Natural killer cell treated with Interleukin-12 subunit alpha and Interleukin-12 subunit beta and Interleukin-15 and Interleukin-18, amount 100 ng/mL, for 72 hours (primary cell): ENCODE data around the gene CD40. TPM values are rescaled to one million over a fixed set of nuclear protein-coding genes. Genes with fewer than 3 reads are reported as not detected.

Experiments
- ATAC-seq, 2 donors: fragments of 150-1000 bp; cut with Tn5 transposase in 1 of 2; sonication (Bioruptor Pico), chemical (Tn5 transposase) in 1 of 2; 2 replicates each; pipeline ENCODE4 v1.10.0; 2021
- DNase-seq: peaks from one replicate; pipeline ENCODE4 v3.0.0; 2022; ENCODE audit warnings: low spot score
- H3K27ac Mint-ChIP-seq, 2 donors: 1 replicate in 1 of 2; 2 replicates in 1 of 2; pipeline ENCODE4 v1.8.0; 2022; ENCODE audit warnings: mixed read lengths in 2 of 2, mild to moderate bottlenecking in 1 of 2, moderate library complexity in 1 of 2
- H3K27me3 Mint-ChIP-seq, 2 donors: 1 replicate in 1 of 2; 2 replicates in 1 of 2; pipeline ENCODE4 v1.8.0; 2022; ENCODE audit warnings: mixed read lengths in 2 of 2
- H3K36me3 Mint-ChIP-seq: one replicate; pipeline ENCODE4 v1.8.0; 2022; ENCODE audit warnings: mixed read lengths
- H3K4me1 Mint-ChIP-seq, 2 donors: 1 replicate in 1 of 2; 2 replicates in 1 of 2; pipeline ENCODE4 v1.8.0; 2022; ENCODE audit warnings: low read depth in 2 of 2, mixed read lengths in 2 of 2, mild to moderate bottlenecking in 1 of 2
- H3K4me3 Mint-ChIP-seq: one replicate; pipeline ENCODE4 v1.8.0; 2022; ENCODE audit warnings: mixed read lengths
- H3K9me3 Mint-ChIP-seq: 2 replicates; pipeline ENCODE4 v1.8.0; 2022; ENCODE audit warnings: mixed read lengths
- total RNA-seq, 2 donors: library from RNA; stranded (reverse); gene quantifications; one replicate each; pipeline ENCODE4 v1.2.3, GENCODE V29; 2022

Gene CD40
- total RNA-seq, 2 donors from 2014 or later: 6.7 to 32.7 TPM

DNA sequence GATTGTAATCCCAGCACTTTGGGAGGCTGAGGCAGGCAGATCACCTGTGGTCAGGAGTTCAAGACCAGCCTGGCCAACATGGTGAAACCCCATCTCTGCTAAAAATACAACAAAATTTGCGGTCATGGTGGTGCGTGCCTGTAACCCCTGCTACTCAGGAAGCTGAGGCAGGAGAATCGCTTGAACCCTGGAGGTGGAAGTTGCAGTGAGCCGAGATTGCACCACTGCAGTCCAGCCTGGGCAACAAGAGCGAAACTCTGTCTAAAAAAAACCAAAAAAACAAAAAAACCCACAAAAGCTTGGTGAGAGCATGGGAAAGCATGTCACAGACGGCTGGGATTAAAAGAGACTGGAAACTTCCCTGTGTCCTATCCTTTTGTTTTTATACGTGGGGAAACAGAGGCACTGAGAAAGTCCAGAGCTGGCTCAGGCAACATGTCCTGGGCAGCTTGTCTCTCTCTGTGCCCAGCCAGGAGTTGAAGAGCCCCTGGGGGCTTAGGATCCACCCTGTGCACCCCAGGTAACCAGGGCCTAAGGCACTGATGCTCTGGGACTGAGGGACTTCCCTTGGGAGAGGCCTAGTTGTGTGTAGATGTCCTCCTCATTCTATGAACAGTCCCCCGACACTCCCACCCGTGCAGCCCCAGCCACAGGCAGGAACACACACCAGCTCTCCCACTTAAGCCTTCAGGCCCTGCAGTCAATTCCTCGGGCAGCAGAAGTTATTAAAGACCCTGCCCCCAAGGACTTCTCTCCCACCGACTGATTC lies 16.0 kb downstream of the CD40 start:
- ATAC-seq (no peak), DNase-seq (no peak)
- Mint-ChIP-seq H3K4me3 (no peak overlapping the region), H3K36me3 (no peaks in the 10 kb centered on the region), H3K4me1 (no peaks in the 10 kb centered on the region), H3K27me3 (peaks cover 25% of the 10 kb centered on the region in 2 donors), H3K27ac (no peak overlapping the region), H3K9me3 (no peaks in the 10 kb centered on the region)

DNA sequence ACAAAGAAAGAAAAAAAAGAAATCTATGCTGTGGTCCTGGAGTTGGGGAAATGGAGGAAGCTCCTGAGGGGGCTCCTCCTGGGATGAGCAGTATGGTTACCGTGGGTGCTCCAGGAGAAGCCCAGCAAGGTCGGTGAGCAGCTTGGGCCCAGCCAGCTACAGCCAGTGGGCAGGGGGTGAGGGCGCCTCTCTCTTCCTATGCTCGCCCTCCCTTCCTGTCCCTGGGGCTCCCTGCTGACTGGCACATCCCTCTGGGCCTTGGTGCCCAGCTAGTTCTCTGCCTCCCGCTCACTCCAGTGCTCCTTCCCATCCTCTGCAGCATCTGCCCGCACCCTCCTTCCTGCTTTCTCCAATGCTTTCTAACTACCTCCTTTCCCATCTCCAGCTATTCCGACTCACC lies 16.6 kb downstream of the CD40 start:
- Mint-ChIP-seq H3K27ac (no peak overlapping the region), H3K4me1 (no peaks in the 10 kb centered on the region), H3K36me3 (no peaks in the 10 kb centered on the region), H3K9me3 (no peaks in the 10 kb centered on the region), H3K27me3 (peaks cover 28 to 29% of the 10 kb centered on the region in 2 donors), H3K4me3 (no peak overlapping the region)
- DNase-seq: no peak
- ATAC-seq: no peak

DNA sequence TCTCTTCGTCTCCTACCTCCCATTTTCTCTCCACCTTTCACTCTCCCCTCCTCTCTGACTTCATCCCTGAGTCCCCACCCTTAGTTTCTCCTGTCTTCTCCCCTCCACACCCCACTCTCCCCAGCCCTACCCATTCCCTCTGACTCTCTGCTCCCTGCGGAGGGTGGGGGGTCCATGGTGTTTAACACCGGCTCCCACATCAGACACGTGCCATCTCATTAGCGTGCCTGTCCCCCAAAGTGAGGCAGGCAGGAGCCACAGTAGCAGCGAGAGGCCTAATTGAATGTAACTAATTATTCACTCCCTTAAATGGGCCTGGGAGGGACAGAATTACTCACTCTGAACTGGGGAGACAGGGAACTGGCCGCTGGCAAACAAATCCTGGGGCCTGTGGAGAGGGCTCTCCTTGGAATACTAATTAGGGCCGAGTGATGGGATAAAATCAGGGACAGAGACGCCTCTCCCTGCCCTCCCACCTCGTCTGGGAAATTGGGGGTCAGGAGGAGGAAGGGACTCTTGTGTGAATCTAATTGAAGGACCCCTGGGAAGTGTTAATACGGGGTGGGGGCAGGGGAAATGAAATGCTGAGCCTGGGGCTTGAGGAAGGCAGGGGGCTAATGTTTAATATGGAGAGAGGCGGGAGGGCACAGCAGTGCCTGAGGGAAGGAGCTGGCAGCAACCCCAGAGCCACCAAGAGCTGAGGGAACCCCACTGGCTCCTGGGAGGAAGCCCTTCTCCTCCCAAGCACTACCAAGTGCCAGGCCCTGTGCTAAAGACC lies 17.9 kb downstream of the CD40 start:
- no peak for DNase-seq
- Mint-ChIP-seq H3K4me1 (no peaks in the 10 kb centered on the region), H3K27me3 (peaks cover 32 to 34% of the 10 kb centered on the region in 2 donors), H3K9me3 (no peaks in the 10 kb centered on the region), H3K27ac (no peak overlapping the region), H3K36me3 (no peaks in the 10 kb centered on the region), H3K4me3 (no peak overlapping the region)
- no peak for ATAC-seq

DNA sequence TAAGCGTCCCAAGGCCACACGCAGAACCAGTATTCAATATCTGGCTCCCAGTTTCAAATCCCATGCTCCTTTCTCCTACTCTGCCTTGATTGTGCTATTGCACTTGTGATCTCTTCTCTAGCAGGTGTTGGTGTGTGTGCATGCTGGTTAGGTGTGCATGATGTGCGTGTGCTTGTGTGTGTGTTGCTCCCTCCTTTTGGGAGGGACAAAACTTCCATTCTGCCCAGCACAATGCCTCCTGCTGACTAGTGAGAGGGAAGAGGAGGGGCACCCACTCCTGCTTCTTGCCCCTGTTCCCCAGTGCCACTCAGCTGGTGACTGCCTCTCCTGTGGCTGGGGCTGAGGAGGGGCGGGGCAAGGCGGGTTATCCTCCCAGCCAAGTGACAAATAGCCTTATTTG lies 19.7 kb downstream of the CD40 start:
- Mint-ChIP-seq H3K9me3 (no peaks in the 10 kb centered on the region), H3K4me1 (no peaks in the 10 kb centered on the region), H3K36me3 (no peaks in the 10 kb centered on the region), H3K27me3 (peaks cover 40 to 44% of the 10 kb centered on the region in 2 donors), H3K4me3 (no peak overlapping the region), H3K27ac (no peak overlapping the region)
- no peak for ATAC-seq
- no peak for DNase-seq

GRCh38 chr20:46139266-46139889 lies 21.3 kb downstream of the CD40 start:
- Mint-ChIP-seq H3K4me3 (no peak overlapping the region), H3K36me3 (no peaks in the 10 kb centered on the region), H3K4me1 (no peaks in the 10 kb centered on the region), H3K9me3 (no peaks in the 10 kb centered on the region), H3K27me3 (peaks cover 41 to 52% of the 10 kb centered on the region in 2 donors), H3K27ac (no peak overlapping the region)
- DNase-seq (no peak), ATAC-seq (peak; percentile 30 to 41)

GRCh38 chr20:46139908-46140482 lies 21.9 kb downstream of the CD40 start:
- H3K4me3 Mint-ChIP-seq: no peak overlapping the region
- H3K4me1 Mint-ChIP-seq: no peaks in the 10 kb centered on the region
- H3K36me3 Mint-ChIP-seq: no peaks in the 10 kb centered on the region
- DNase-seq: no peak
- peaks cover 39 to 48% of the 10 kb centered on the region in 2 donors for H3K27me3 Mint-ChIP-seq
- no peak for ATAC-seq
- H3K27ac Mint-ChIP-seq: no peak overlapping the region
- H3K9me3 Mint-ChIP-seq: no peaks in the 10 kb centered on the region

DNA sequence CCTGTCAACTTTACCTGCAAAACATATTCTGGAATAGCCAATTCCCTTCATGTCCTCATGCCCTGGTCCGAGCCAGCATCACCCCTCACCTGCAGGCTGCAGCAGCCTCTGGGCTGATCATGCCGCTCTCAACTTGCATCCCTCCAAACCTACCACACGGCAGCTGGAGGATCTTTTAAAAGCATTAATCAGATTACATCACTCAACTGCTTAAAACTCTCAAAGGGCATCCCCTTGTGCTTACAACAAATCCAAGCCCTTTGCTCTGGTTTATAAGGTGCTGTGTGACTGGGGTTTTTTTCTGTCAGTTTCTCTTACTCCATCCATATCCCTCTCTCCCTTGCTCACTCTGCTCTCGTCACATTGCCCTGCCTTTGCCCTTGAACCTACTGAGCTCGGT lies 24.0 kb downstream of the CD40 start:
- no peaks in the 10 kb centered on the region for H3K9me3 Mint-ChIP-seq
- no peak overlapping the region for H3K4me3 Mint-ChIP-seq

GRCh38 chr20:46144432-46145025 lies 26.4 kb downstream of the CD40 start:
- Mint-ChIP-seq H3K36me3 (no peaks in the 10 kb centered on the region), H3K9me3 (no peaks in the 10 kb centered on the region), H3K27ac (no peak overlapping the region), H3K4me1 (no peaks in the 10 kb centered on the region), H3K4me3 (no peak overlapping the region), H3K27me3 (peaks cover 33 to 34% of the 10 kb centered on the region in 2 donors)
- no peak for ATAC-seq
- DNase-seq: no peak

More for the DNA sequence above, 24.0 kb downstream of the CD40 start:
- ATAC-seq: no peak
- Mint-ChIP-seq H3K27me3 (peaks cover 37 to 42% of the 10 kb centered on the region in 2 donors), H3K4me1 (no peaks in the 10 kb centered on the region), H3K27ac (no peak overlapping the region), H3K36me3 (no peaks in the 10 kb centered on the region)
- DNase-seq: no peak

- H3K4me1 Mint-ChIP-seq: no peaks in the 10 kb centered on the region
- no peak overlapping the region for H3K27ac Mint-ChIP-seq
- H3K36me3 Mint-ChIP-seq: no peaks in the 10 kb centered on the region
- H3K9me3 Mint-ChIP-seq: no peaks in the 10 kb centered on the region
- ATAC-seq: no peak
- DNase-seq: no peak
- no peak overlapping the region for H3K4me3 Mint-ChIP-seq
- H3K27me3 Mint-ChIP-seq: peaks cover 27% of the 10 kb centered on the region in 2 donors
Measured at GRCh38 chr20:46145713-46146112, 27.6 kb downstream of the CD40 start.

GRCh38 chr20:46148313-46149208 lies 30.4 kb downstream of the CD40 start:
- H3K27me3 Mint-ChIP-seq: peaks cover 2 to 8% of the 10 kb centered on the region in 2 donors

DNA sequence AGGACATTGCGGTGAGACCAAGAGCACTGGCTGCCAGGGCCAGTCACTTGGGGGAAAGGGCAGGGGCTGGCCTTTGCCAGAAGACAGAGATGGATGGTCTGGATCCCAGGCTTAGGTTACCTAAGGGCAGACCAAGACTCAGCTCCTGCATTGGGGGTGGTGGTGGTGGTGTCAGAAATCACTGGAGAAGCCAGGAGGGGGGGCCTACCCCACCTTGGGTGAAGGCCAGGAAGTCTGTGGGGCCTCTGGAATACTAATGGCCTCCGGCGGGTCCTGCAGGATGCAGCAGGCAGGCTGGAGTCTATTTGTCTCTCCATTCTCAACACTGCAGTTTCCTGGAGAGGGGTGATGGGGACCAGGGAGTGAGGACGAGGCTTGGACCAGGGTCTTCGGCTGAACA lies 32.8 kb downstream of the CD40 start:
- DNase-seq (no peak), ATAC-seq (no peak)
- Mint-ChIP-seq H3K4me1 (no peaks in the 10 kb centered on the region), H3K27me3 (peaks cover 14% of the 10 kb centered on the region in 2 donors), H3K9me3 (no peaks in the 10 kb centered on the region), H3K27ac (no peak overlapping the region), H3K4me3 (no peak overlapping the region), H3K36me3 (no peaks in the 10 kb centered on the region)

More at GRCh38 chr20:46148313-46149208, 30.4 kb downstream of the CD40 start:
- Mint-ChIP-seq H3K4me1 (no peaks in the 10 kb centered on the region), H3K27ac (no peak overlapping the region), H3K36me3 (no peaks in the 10 kb centered on the region), H3K4me3 (no peak overlapping the region), H3K9me3 (no peaks in the 10 kb centered on the region)
- ATAC-seq: no peak
- DNase-seq: no peak

- Mint-ChIP-seq H3K36me3 (no peaks in the 10 kb centered on the region), H3K27ac (no peak overlapping the region), H3K27me3 (peaks cover 13 to 14% of the 10 kb centered on the region in 2 donors), H3K4me1 (no peaks in the 10 kb centered on the region), H3K9me3 (no peaks in the 10 kb centered on the region), H3K4me3 (no peak overlapping the region)
- DNase-seq (no peak), ATAC-seq (peak; percentile 10 to 55)
Measured at GRCh38 chr20:46151936-46152335, 33.8 kb downstream of the CD40 start.
